K562 (cell line): ENCODE results near the gene LSR. TPM values are rescaled to one million over a fixed set of nuclear protein-coding genes. Genes with fewer than 3 reads are reported as not detected.

Experiments
- ATAC-seq: fragments of 200-7000 bp; cut with Tn5 transposase; 3 replicates; pipeline ENCODE4 v1.9.1; 2020; ENCODE audit warnings: moderate library complexity
- BruUV-seq: library from RNA; stranded (reverse); fragments of 400-500 nt; replicated peaks from 2 replicates; lab custom pipeline; 2021; lab: Mats Ljungman, UMichigan
- CTCF ChIA-PET: fragments of 300-600 bp; formaldehyde crosslinking; extraction: SDS; loops from one replicate; lab custom pipeline; 2021; ENCODE audit warnings: low intra/inter-chr PET ratio; lab: Yijun Ruan, JAX
- POLR2A ChIA-PET: fragments of 300-600, 350-650 bp; sonication (Branson Sonifier 250); formaldehyde crosslinking; extraction: SDS; loops from one replicate; lab custom pipeline; 2021; ENCODE audit warnings: antibody characterized with exemption, inconsistent platforms; lab: Yijun Ruan, JAX
- DNase-seq, 4 experiments: peaks; one replicate each; pipeline versions ENCODE4 v3.0.0 to v3.0.0-alpha.2; 2011 to 2018; ENCODE audit warnings: low spot score in 3 of 4, mixed read lengths in 3 of 4; ENCODE audit errors: extremely low read depth in 1 of 4
- FAIRE-seq: peaks from 2 replicates; lab custom pipeline; 2011; peaks lifted over from hg19 to GRCh38; lab: Jason Lieb, UNC
- H2AFZ ChIP-seq: 2 replicates; pipeline ENCODE4 v1.6.0; 2011; ENCODE audit warnings: low read depth, low read length, control low read depth, inconsistent platforms
- H3K27ac ChIP-seq: fragments of 200-600 bp; 3 replicates; pipeline ENCODE4 v1.8.0; 2011; ENCODE audit warnings: low read depth, mild to moderate bottlenecking, control low read depth, inconsistent platforms, low read length, moderate library complexity, mixed read lengths; ENCODE audit errors: extremely low read depth
- H3K27me3 ChIP-seq, 2 experiments: fragments of 300-600 bp in 1 of 2; 2 replicates in 1 of 2; 3 replicates in 1 of 2; pipeline versions ENCODE4 v1.6.0 to v1.8.0; 2011; ENCODE audit warnings: inconsistent platforms in 2 of 2, low read length in 2 of 2, mild to moderate bottlenecking in 1 of 2, mixed read lengths in 1 of 2, moderate library complexity in 1 of 2; ENCODE audit not compliant: control insufficient read depth in 2 of 2, insufficient read depth in 2 of 2
- H3K36me3 ChIP-seq: fragments of 300-600 bp; 3 replicates; pipeline ENCODE4 v1.8.0; 2011; ENCODE audit warnings: mild to moderate bottlenecking, low read length, inconsistent platforms; ENCODE audit not compliant: control insufficient read depth, insufficient read depth
- H3K4me1 ChIP-seq, 2 experiments: fragments of 200-600 bp in 1 of 2; replicated peaks in 1 of 2; 2 replicates in 1 of 2; 3 replicates in 1 of 2; pipeline versions ENCODE4 v1.5.1 to v1.8.0; 2011; ENCODE audit warnings: inconsistent platforms in 2 of 2, low read length in 2 of 2, mild to moderate bottlenecking in 1 of 2, mixed read lengths in 1 of 2, moderate library complexity in 1 of 2; ENCODE audit not compliant: control insufficient read depth in 2 of 2, insufficient read depth in 2 of 2
- H3K4me2 ChIP-seq: 2 replicates; pipeline ENCODE4 v1.6.1; 2011; ENCODE audit warnings: low read length, control low read depth, inconsistent platforms, mixed read lengths; ENCODE audit not compliant: insufficient read depth
- H3K4me3 ChIP-seq: fragments of 200-600 bp; sonication (generic), shearing (Covaris generic); 2 replicates; pipeline ENCODE4 v1.5.1; 2016; ENCODE audit warnings: control low read depth, inconsistent platforms
- H3K79me2 ChIP-seq: fragments of 200-600 bp; 3 replicates; pipeline ENCODE4 v1.8.0; 2011; ENCODE audit warnings: low read length, inconsistent platforms; ENCODE audit not compliant: control insufficient read depth, insufficient read depth
- H3K9ac ChIP-seq, 2 experiments: 2 replicates each; pipeline versions ENCODE4 v1.6.0 to v1.6.1; 2011; ENCODE audit warnings: low read depth in 2 of 2, low read length in 2 of 2, control low read depth in 1 of 2, inconsistent platforms in 1 of 2, mild to moderate bottlenecking in 1 of 2, mixed read lengths in 1 of 2; ENCODE audit not compliant: insufficient read depth in 1 of 2
- H3K9me1 ChIP-seq: one replicate; pipeline ENCODE4 v1.6.0; 2011; ENCODE audit warnings: inconsistent platforms, mild to moderate bottlenecking, low read length, moderate library complexity; ENCODE audit not compliant: control insufficient read depth, insufficient read depth
- H3K9me3 ChIP-seq: replicated peaks from 2 replicates; pipeline ENCODE4 v1.5.1; 2011; ENCODE audit warnings: low read depth, low read length, inconsistent platforms; ENCODE audit not compliant: control insufficient read depth, insufficient read depth
- H4K20me1 ChIP-seq: replicated peaks from 2 replicates; pipeline ENCODE4 v1.6.1; 2011; ENCODE audit warnings: low read length, inconsistent platforms, mixed read lengths; ENCODE audit not compliant: control insufficient read depth, insufficient read depth
- ADNP ChIP-seq: fragments of 200-800 bp; sonication (Bioruptor generic); IDR thresholded peaks from 2 replicates; pipeline ENCODE4 v1.6.1; 2016; ENCODE audit warnings: missing genetic modification characterization, missing compliant biosample characterization
- ATF3 ChIP-seq, 2 experiments: fragments of 450-650 bp in 1 of 2; sonication (generic) in 1 of 2; formaldehyde crosslinking in 1 of 2; IDR thresholded peaks in 1 of 2; conservative IDR thresholded peaks in 1 of 2; 2 replicates each; pipeline versions ENCODE4 v1.6.1 to v1.8.1; 2016 to 2023; ENCODE audit warnings: mild to moderate bottlenecking in 2 of 2, moderate library complexity in 2 of 2, inconsistent platforms in 1 of 2, missing genetic modification reagents in 1 of 2
- BCOR ChIP-seq: fragments of 450-650 bp; IDR thresholded peaks from 2 replicates; pipeline ENCODE4 v1.6.1; 2016
- CBFB ChIP-seq: sonication (generic); formaldehyde crosslinking; IDR thresholded peaks from 2 replicates; pipeline ENCODE4 v1.4.0; 2020; ENCODE audit warnings: mild to moderate bottlenecking, missing genetic modification reagents
- CTCFL ChIP-seq: IDR thresholded peaks from 2 replicates; pipeline ENCODE4 v1.6.1; 2011; ENCODE audit warnings: borderline replicate concordance, low read depth, mild to moderate bottlenecking, moderate library complexity, low read length; ENCODE audit not compliant: insufficient read depth, poor library complexity, severe bottlenecking
- HNRNPK ChIP-seq: fragments of 200-400 bp; formaldehyde crosslinking; IDR thresholded peaks from one replicate; pipeline ENCODE4 v1.6.1; 2018; ENCODE audit warnings: mild to moderate bottlenecking, low read depth, low read length; ENCODE audit not compliant: poor library complexity, severe bottlenecking
- KDM1A ChIP-seq, 2 experiments: fragments of 450-650 bp; IDR thresholded peaks; 2 replicates each; pipeline ENCODE4 v1.6.1; 2016; ENCODE audit warnings: mild to moderate bottlenecking in 2 of 2
- MLX ChIP-seq, 2 experiments: fragments of 450-650 bp in 1 of 2; sonication (generic) in 1 of 2; formaldehyde crosslinking; conservative IDR thresholded peaks; 2 replicates each; pipeline versions ENCODE4 v1.4.0 to v1.8.1; 2020 to 2022; ENCODE audit warnings: mild to moderate bottlenecking in 1 of 2, missing genetic modification reagents in 1 of 2
- RBM25 ChIP-seq: fragments of 200-400 bp; formaldehyde crosslinking; IDR thresholded peaks from 2 replicates; pipeline ENCODE4 v1.6.1; 2018; ENCODE audit warnings: low read length, low read depth, moderate library complexity; ENCODE audit not compliant: severe bottlenecking
- TFAP4 ChIP-seq: sonication (generic); formaldehyde crosslinking; IDR thresholded peaks from 2 replicates; pipeline ENCODE4 v1.8.0; 2022; ENCODE audit warnings: missing genetic modification reagents, mild to moderate bottlenecking, moderate library complexity, borderline replicate concordance
- TRIM24 ChIP-seq, 2 experiments: fragments of 450-650 bp; IDR thresholded peaks; 2 replicates each; pipeline ENCODE4 v1.6.1; 2016
- TRIM28 ChIP-seq: fragments of 450-650 bp; IDR thresholded peaks from 2 replicates; pipeline ENCODE4 v1.6.1; 2017
- ZNF12 ChIP-seq: sonication (generic); formaldehyde crosslinking; IDR thresholded peaks from 2 replicates; pipeline ENCODE4 v1.4.0; 2020; ENCODE audit warnings: mild to moderate bottlenecking, missing genetic modification reagents
- WGBS: fragments of 100-300 bp; shearing (Covaris generic); methylation state at CpG from one replicate; pipeline ENCODE4 v1.1.6; 2016; ENCODE audit warnings: low coverage, mixed read lengths; ENCODE audit not compliant: insufficient coverage; ENCODE audit errors: missing lambda C conversion rate; 5-methylcytosine and 5-hydroxymethylcytosine counted together
- in situ Hi-C: fragments of 300-500 bp; cut with MboI; formaldehyde crosslinking; loops from 4 replicates; pipeline ENCODE4 v1.15.0; 2018; ENCODE audit warnings: inconsistent platforms, mixed read lengths
- intact Hi-C: fragments of 100-400 bp; cut with micrococcal nuclease; formaldehyde crosslinking; loops from 2 replicates; pipeline ENCODE4 v1.14.2; 2022
- polyA plus RNA-seq, 8 experiments: library from polyadenylated mRNA; depleted of rRNA in 4 of 8; stranded (reverse) in 5 of 8; unstranded in 3 of 8; fragments of >200 nt; fragmentation: Nextera tagmentation in 2 of 8; fragmentation: Illumina TruSeq in 1 of 8; extraction: Ambion mirVana in 2 of 8; extraction: Trizol in 1 of 8; gene quantifications; 2 replicates each; pipeline versions ENCODE4 v1.2.1 to v1.2.3, GENCODE V29; 2011 to 2014; ENCODE audit warnings: inconsistent platforms in 1 of 8, missing spikeins in 1 of 8
- total RNA-seq, 7 experiments: library from RNA; depleted of rRNA in 6 of 7; stranded (reverse); fragments of >200 nt in 6 of 7; fragmentation: Illumina TruSeq in 2 of 7; extraction: Trizol in 2 of 7; gene quantifications; 2 replicates each; pipeline versions ENCODE4 v1.2.1 to v1.2.3, GENCODE V29; 2011 to 2021; ENCODE audit warnings: low replicate concordance in 1 of 7

LSR gene
- total and polyA plus RNA-seq, 9 of the 15 experiments (the other 6 are each of a cell fraction or from before 2014, with no cell fraction given): 0.44 to 87.9 (median 28.0) TPM

- TF ChIP-seq HNRNPK (no peak), CBFB (CRISPR knock-in tag) (no peak), MLX (CRISPR knock-in tag; conservative IDR thresholded peaks at IDR 0.05) (no peak), TFAP4 (no peak)
These were observed 31.2 kb upstream of the LSR start (continued) for GRCh38 chr19:35217649-35217990.

GRCh38 chr19:35219008-35219407, 29.8 kb upstream of the LSR start:
- BruUV-seq: no TSS peak
- peaks cover 9 to 24% of the 10 kb centered on the region in 2 experiments for H3K4me1 ChIP-seq
- H3K9me3 ChIP-seq: peaks cover 33% of the 10 kb centered on the region
- in situ Hi-C loops (no loop called here), intact Hi-C loops (no loop called here)
- H3K79me2 ChIP-seq: no peaks in the 10 kb centered on the region
- H3K4me3 ChIP-seq: no peak overlapping the region
- WGBS: 65% methylated on average over 1 of the region's 1 CpG
- no peaks in the 10 kb centered on the region for H3K27me3 ChIP-seq
- H3K36me3 ChIP-seq: no peaks in the 10 kb centered on the region
- CTCF ChIA-PET: no interaction called here
- H3K9ac ChIP-seq: no peak overlapping the region
- ATAC-seq (no peak), DNase-seq (no peak), FAIRE-seq (no peak)
- TF ChIP-seq ZNF12 (peak; percentile 96), BCOR (peak; percentile 93), TRIM24 (IDR thresholded peaks at IDR 0.05) (0 out of 4 replicates have a peak, but pooled peaks of 1 of the 2 experiments have one; percentile 12), CTCFL (no peak), TRIM28 (peak; percentile 85), ADNP (tag) (peak; percentile 72; the same call in 1 of the 2 replicates), ATF3 (IDR thresholded peaks at IDR 0.05) (no peak), ATF3 (CRISPR knock-in tag; conservative IDR thresholded peaks at IDR 0.05) (no peak), KDM1A (IDR thresholded peaks at IDR 0.05) (peak; percentile 67 to 71), RBM25 (peak; percentile 99)
- H3K27ac ChIP-seq: no peak overlapping the region
- H4K20me1 ChIP-seq: no peaks in the 10 kb centered on the region
- H3K4me2 ChIP-seq: no peak overlapping the region
- no peaks in the 10 kb centered on the region for H3K9me1 ChIP-seq
- no peak overlapping the region for H2AFZ ChIP-seq
- POLR2A ChIA-PET: interaction anchor here (1.1 kb wide), 1 partner anchor 20 kb away, joined by 3 read pairs; no protein-coding TSS in a partner anchor
